Measurements from ENCODE around the gene TRERF1.

The TRERF1 gene

DNA sequence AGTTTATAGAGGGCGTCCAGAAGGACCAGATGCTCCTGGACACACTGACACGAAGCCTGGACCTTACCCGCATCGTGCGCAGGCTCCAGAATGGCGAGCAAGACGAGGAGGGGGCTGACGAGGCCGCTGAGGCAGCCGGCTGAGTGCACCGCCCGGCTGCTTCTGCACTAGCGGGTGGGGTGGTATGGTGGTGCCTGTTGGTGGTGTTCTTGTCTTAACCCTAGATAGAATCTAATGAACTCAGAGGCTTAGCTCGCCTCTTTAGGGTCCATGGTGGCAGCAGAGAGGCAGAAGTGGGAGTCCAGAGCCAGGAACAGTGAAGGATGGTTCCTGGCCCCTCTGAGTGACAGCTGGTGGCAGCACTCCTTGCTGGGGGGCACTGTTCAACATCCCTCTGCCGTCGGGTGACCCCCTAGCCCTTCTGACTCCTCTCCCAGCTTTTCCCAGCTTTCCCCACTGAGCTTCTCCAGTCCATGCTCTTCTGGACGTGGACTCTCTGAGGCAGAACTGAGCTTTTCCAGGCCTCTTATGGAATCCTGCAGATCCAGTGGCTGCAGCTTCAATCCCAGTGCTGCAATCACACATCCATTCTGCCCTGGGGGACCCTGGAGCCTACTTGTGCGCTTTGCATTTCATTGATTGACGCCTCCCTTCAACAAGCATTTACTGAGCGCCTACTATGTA lies 272.3 kb downstream of the TRERF1 start:
- no peak for DNase-seq

DNA sequence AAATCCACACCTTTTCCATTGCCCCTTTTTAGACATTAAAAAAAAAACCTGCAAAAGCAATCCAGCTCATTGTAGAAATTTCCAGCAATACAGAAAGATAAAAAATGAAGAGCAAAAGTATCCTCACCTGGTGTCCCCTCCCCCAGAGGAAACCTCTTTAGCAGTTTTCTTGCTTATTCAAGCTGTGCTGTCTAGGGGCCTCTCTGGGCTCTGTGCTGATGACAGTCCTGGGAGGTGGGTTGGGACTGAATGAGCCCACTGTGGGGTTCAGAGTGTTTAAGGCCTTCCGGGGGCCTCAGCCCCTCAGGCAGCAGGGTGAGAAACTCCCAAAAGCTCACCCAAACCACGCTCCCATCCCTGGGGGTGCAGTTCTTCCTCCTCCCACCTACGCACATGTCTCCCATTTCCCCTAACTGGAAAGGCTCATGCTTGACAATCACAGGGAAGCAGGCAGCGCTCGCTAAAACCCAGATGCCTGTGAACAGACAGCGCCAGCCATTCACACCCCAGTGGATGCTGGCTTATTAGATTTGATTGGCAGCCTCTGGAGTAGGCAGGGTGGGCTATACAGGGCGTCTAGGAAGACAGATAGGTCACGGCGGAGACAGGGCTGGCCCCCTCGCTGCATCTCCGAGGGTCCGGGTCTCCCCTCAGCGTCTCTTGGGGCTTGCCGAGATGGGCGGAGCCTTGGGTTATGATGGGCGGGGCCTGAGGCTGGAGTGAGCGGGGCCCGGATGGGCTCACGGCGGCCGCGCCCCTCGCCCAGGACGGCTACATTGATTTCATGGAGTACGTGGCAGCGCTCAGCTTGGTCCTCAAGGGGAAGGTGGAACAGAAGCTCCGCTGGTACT lies 274.0 kb downstream of the TRERF1 start:
- no peak for DNase-seq

DNA sequence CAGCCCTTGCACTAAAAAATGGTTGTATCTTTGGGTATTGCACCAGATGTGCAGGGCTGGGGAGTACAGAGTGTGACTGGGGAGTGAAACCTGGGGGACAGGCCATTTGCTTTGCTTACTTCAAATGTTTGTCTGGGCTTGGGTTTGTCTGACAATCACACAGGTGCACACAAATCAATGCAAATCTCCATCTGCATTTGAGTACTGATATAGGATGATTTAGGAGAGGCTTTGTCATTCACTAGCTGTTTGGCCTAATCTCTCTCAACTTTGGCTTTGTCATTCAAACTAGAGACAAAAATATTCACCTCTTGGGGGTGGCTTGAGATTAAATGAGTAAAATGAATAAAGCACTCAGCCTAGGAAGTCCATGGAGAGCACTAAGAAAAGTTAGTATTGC lies 274.7 kb downstream of the TRERF1 start:
- DNase-seq: no peak

DNA sequence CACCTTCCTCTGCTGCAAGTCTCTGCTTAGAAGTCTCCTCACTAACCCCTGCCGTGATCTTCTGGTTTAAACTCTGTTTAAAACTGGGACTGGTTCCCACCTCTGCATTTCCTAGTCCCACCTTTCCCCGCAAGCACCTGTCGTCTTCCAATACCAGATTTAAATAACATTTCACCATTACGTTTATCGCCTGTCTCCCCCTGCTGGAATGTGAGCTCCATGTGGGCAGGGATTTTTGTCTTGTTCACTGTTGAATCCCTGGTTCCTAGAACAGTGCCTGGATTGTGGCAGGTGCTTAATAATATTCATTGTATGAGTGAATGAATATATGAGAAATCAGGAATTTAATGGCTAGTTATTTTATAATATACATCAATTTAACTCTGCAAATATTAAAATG lies 275.9 kb downstream of the TRERF1 start:
- DNase-seq: no peak
